ENCODE measurements around the gene NAIF1.

DNA sequence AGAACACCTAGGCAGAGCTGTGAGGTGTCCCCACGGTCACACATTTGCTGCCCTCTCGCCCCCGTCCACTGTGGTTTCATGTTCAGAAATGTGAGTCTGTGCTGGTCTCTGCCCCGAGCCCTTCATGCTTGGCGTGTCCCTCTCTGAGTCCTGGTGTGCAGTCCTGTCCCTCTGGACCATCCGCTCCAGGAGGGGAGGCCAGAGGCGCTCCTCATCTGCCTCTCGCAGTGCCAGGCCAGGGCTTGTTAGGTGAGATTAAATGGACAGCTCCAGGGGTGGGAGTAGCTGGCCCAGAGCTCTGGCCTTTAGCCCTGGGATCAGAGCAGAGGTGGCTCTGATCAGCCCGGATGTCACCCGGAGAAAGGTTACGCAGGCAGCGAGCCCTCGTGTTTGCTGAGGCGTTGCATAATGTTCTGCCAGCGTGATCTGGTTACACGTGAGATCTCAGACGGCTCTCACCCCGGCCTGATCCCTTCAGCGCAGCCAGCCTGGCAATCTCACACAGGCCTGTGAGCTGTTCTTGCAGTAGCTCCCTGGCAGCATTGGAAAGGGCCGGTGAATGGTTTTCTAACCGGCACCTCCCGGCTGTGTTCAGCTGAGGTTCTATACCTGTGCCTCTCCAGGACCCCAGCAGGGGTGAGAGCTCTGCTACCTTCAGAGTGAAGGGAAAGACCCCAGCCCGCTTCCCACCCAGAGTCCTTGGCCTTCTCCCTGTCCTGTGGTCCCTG lies 35.9 kb upstream of the NAIF1 start:
- TF ChIP-seq CREB1 (IDR thresholded peaks at IDR 0.05; ENCODE audit: low read depth) (no peak), TAF1 (IDR thresholded peaks at IDR 0.05; ENCODE audit: low read depth) (no peak), MAX (IDR thresholded peaks at IDR 0.05) (no peak), EP300 (IDR thresholded peaks at IDR 0.05; ENCODE audit: borderline replicate concordance) (no peak)

All from Ishikawa (cell line).